Fibroblast of villous mesenchyme (primary cell): Measurements from ENCODE around the gene IPO13. TPM values are rescaled to one million over a fixed set of nuclear protein-coding genes. Genes with fewer than 3 reads are reported as not detected.
A peak's percentile ranks its signal among the peaks of the same experiment; 100 is the strongest.

ENCODE experiments used
- DNase-seq: peaks from one replicate; pipeline ENCODE4 v3.0.0-alpha.2; 2010; ENCODE audit warnings: low read depth
- H3K4me3 ChIP-seq: 2 replicates; pipeline ENCODE4 v1.5.1; 2011; ENCODE audit warnings: low read depth, mild to moderate bottlenecking, low read length
- CTCF ChIP-seq: IDR thresholded peaks from 2 replicates; pipeline ENCODE4 v1.5.1; 2012; ENCODE audit warnings: low read depth, mild to moderate bottlenecking, low read length; ENCODE audit not compliant: insufficient read depth
- total RNA-seq: library from RNA; depleted of rRNA; stranded (reverse); fragments of >200 nt; gene quantifications from 2 replicates; pipeline ENCODE4 v1.2.3, GENCODE V29; 2012

Gene IPO13
- total RNA-seq, 1 donor = 20.7 TPM

DNA sequence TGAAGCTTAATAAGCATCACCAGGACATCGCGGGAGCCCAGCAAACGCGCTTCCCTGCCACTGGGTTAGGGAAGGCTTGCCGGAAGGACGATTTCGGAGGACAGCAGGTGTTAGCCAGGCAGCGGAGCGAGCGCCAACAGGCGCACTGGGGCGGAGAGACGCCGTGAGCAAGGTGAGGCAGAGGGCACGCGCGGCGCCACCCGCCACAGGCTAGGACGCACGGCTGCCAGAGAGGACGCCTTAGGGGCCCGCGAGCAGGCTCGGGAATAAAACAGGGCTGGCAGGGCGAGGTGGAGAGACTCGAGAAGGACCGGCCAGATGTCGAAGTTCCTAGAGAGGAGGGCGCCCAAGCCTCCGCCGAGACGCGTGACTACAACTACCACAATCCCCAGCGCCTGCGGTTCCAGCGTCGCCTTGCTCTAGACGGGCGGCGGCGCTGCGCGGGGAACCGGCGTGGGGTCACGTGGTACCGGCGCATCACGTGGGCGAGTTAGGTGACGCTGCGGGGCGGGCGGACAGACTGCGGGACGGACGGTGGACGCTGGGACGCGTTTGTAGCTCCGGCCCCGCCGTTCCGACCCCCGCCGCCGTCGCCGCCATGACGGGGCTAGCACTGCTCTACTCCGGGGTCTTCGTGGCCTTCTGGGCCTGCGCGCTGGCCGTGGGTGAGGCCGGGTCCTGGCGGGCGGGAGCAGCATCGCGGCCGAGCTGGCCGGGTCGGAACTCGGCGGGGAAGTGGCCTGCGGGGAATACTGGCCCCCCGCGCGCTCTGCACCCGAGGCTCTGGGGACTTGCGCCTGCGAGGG is 27.9 kb downstream of the IPO13 start, which contains the start of gene ATP6V0B:
ATP6V0B (plus strand) TSS at position 518 of the 806 bp plus-strand sequence; CDS start at position 599, 81 bp downstream.
- peak; percentile 94 for DNase-seq
- peak; percentile 14 for TF ChIP-seq CTCF
- H3K4me3 ChIP-seq = peak within 1 kb of the TSS; percentile 94

- peak overlapping the region; percentile 94 for H3K4me3 ChIP-seq
- TF ChIP-seq CTCF = no peak
- DNase-seq = peak; percentile 38
Measured at GRCh38 chr1:43975249-43975961, 28.7 kb downstream of the IPO13 start.

DNA sequence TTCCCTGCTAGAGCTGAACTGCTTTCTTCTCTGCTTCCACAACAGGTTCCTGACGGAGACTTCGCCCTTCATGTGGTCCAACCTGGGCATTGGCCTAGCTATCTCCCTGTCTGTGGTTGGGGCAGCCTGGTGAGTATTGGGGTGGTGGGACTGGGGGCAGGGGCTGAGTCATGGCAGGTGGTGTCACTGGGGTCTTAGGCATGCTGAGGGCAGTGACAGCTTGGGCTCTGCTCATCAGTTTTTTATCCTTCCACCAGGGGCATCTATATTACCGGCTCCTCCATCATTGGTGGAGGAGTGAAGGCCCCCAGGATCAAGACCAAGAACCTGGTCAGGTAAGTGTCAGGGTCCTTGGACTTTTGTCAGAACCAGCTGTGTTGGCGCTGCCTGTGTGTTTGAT is 29.3 kb downstream of the IPO13 start:
- TF ChIP-seq CTCF = no peak
- H3K4me3 ChIP-seq = peak overlapping the region; percentile 94
- no peak for DNase-seq

- no peak for TF ChIP-seq CTCF
- no peak for DNase-seq
- H3K4me3 ChIP-seq = no peak overlapping the region
Measured at GRCh38 chr1:43976890-43977289, 30.1 kb downstream of the IPO13 start.

DNA sequence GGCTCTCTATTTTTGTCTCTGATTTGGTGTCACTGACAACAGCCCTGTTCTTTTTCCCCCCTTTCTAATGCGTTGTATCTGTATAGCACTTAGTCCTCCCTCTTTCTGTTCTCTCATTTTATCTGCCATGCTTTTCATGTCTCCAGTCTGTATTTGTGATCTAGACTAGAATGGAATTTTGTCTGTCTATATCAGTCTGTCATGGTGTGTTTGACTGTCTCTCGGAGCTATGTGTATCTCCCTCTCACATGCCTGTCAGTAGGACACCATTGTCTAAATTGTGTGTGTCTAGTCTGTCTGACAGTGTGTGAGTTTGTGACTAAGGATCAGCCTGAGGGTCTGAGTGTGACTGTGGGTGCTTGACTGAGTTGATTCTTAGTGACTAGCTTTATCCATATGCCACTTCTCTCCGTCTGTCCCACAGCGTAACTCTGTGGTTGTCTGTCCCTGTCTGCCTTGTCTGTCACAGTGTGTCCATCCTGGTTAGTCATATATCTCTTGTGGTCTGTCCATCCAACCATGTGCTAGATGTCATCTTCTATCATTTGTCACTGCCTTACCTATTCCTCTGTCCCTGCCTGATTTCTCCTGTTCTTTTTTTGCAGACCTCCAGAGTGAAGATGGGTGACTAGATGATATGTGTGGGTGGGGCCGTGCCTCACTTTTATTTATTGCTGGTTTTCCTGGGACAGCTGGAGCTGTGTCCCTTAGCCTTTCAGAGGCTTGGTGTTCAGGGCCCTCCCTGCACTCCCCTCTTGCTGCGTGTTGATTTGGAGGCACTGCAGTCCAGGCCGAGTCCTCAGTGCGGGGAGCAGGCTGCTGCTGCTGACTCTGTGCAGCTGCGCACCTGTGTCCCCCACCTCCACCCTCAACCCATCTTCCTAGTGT is 30.9 kb downstream of the IPO13 start:
- H3K4me3 ChIP-seq = no peak overlapping the region
- DNase-seq = no peak
- TF ChIP-seq CTCF = no peak

- DNase-seq = no peak
- no peak for TF ChIP-seq CTCF
- H3K4me3 ChIP-seq = no peak overlapping the region
Measured at GRCh38 chr1:43978264-43978550, 31.5 kb downstream of the IPO13 start.
